HG03196 (cell line): ENCODE data around the gene SLC28A1.
"Not testable (repeated sequence)": the region's sequence is repeated elsewhere in the genome, so short reads cannot be mapped to it uniquely, and the experiment has no call there.

Experiments
- ATAC-seq: cut with Tn5 transposase; IDR thresholded peaks from one replicate; pipeline ENCODE4 v1.9.1; 2021; ENCODE audit not compliant: unreplicated experiment

SLC28A1 gene

DNA sequence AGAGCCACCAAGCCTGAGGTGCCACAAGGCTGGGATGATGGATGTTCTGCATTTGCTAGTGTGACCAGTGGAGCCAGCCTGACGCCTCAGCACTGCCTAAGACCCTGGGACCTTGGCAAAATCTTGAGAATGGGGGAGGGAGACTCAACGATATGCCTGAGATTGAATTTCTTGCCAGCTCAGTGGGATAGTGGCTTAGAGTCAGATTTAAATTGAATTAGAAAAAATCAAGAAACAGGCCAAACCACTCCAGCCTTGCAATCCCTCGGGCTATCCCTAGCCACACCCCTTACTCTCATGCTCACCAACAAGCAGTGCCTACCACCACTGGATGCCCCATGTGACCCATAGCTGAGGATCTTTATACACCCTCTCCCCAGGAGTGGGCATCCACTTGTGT lies 78.5 kb downstream of the SLC28A1 start:
- ATAC-seq = no peak

DNA sequence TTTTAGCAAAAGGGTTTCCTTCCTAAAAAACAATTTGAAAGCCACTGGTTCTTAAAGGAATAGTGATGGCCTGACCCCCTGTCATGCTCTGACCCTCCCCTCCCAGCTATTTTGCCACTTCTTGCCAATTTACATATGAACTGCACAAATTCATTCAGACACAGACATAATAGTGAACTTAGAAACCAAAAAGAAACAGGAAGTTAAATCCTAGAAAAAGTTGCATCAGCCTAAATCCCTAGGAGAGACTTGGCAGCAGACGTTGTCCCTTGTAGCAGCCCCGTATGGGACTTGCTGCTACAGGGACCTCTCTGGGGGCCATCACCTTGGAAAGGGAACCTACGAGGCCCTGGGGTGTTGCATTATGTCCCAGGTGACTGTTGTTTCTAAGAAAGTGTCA lies 82.9 kb downstream of the SLC28A1 start:
- ATAC-seq = no peak

DNA sequence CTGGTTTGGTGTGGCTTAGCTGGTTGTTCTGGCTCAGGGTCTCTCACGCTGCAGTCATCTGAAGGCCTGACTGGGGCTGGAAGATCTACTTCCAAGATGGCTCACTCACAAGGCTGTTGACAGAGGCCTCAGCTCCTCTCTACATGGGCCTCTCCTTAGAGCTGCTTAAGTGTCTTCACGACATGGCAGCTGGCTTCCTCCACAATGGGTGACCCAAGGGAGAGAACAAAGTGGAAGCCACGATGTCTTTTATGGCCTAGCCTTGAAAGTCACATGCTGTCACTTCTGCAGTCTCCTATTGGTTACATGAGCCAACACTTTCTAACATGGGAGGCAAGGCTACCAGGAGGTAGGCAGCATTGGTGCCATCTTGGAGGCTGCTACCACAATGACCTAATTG lies 83.8 kb downstream of the SLC28A1 start:
- ATAC-seq = no peak

DNA sequence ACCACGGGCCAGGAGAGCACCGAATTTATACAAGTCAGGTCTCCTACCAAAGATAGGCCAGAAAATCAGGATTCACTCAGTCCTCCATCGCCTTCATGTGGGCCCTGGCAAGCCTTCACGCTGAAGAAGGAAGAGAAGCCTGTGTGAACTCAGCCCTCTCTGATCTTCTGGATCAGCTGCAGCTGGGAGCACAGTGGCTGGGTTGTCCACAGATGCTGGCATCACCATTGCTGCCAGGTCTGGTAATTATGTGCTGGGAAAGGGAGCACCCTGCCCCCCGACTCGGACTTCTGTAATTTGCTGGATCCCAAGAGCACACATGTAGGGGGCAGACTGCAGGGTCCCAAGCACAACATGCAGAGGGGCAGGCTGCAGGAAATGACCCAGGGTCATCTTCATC lies 84.8 kb downstream of the SLC28A1 start:
- ATAC-seq = no peak

DNA sequence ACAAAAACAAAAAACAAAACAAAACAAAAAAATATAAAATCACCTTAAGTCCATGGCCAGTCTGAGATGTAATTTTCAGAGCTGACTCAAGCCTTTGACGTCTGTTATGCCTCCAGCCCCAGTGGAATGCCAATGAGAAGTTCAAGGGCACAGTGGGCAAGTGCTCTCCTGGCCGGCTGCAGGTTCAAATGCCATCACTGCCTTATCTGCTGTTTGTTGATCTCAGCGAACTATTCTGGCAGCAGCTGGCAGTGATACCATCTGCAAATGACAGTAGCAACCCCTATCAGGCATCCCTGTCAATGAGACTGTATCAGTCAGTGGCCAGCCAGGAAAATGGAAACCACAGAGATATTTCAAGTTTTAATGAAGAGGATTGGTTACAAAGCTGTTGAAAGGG lies 86.4 kb downstream of the SLC28A1 start:
- ATAC-seq = no peak

DNA sequence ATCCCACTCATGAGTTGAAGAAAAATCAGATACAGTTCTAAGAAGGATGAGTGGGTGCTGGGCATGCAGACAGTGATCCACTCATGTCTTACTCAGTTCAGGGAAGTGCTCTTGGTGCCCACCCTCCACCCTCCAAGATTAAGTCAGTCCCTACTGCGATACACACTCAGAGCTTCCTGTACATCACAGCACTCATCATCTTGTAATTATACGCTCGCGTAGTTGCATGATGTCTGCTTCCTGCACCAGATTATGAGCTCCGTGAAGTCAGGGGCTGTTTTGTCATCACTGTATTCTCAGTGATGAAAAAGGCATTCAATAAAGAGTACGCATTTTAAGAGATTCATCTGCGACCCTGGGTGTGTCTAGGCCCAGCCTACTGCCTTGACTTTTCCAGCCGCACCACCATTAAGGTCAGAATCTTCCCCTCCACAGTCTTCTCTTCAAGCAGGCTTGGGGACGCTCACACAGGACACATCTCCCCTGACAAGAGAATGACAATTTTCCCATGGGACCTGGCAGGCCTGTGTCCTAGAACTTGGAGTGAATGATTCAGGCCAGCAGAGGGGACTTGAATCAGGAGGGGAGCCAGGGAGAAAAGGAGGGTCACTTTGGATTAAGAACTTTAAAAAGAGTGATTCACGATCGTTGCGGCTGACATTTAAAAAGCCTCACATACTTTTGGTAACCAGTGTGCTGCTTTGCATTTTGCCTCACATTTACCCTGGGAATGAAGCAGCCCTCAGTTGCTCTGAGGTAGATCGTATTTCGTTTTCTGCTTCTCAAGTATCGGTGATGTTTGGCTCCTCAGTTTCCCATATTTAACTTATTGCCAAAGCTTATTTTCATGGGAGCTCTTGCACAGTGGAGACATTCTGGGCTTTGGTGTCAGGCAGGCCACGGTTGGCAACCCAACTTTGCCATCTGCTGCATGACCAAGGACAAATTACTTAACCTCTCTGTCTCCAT lies 89.3 kb downstream of the SLC28A1 start:
- no peak for ATAC-seq

DNA sequence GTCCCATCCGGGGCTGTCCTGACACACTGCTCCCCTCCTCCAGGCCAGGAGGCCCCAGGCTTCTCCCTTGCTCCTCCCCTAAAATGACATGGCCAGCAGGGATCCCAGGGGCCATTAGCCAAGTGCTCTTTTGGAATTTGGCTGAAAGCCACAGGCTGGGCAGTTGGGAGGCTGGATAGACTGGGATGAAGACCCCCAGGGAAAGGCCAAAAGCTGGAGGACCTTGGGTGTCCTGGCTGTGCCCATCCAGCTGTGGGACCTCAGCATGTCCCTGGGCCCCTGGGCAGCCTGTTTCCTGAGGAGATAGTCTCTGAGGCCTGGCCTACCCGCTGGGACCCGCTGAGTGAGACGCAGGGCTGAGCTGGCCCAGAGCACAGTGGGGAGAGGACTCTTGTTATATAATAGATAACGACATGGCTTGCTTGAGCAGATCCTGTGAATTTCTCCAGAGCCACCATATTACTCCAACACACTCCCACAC lies 91.4 kb downstream of the SLC28A1 start:
- ATAC-seq = no peak

DNA sequence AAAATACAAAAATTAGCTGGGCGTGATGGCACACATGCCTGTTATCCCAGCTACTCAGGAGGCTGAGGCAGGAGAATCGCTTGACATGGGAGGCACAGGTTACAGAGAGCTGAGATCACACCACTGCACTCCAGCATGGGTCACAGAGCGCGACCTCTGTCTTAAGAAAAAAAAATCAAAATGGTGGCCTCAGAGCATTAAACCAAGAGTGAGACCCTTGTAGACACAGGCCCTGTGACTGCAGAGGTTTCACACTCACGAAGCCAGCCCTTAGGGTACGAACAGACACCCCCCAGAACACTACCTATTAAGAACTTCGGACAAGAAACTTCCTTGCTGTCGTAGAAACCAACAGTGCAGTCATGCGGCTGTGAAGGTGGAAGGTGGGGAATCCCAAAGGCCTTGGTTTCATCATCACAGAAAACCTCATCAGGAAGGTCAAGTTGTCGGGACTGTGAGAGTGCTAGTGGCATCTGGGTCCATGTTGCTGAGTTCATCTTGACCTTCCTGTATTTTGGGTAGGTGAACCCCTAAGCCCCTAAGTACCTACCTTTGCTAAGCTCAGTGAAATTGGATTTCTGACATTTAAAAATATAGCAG lies 92.4 kb downstream of the SLC28A1 start:
- ATAC-seq = no peak

DNA sequence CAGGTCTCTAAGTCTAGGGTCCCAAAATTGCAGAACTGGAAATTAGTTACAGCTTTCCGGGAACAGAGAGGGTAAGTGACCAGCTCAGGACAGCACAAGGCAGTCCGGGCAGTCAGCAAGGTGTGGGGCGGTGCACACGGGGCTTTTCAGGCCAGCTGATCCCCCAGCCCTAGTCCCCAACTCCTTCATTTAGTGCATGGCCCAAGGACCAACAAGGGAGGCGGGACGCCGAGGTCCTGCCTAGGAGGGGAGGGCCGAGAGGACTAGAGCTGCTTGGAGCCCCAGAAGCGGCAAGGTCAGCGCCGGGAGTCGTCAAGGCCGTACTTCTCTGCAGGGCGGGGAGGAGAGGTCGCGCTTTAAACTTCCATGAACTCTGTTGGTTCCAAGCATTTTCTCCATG lies 95.2 kb downstream of the SLC28A1 start:
- no peak for ATAC-seq

DNA sequence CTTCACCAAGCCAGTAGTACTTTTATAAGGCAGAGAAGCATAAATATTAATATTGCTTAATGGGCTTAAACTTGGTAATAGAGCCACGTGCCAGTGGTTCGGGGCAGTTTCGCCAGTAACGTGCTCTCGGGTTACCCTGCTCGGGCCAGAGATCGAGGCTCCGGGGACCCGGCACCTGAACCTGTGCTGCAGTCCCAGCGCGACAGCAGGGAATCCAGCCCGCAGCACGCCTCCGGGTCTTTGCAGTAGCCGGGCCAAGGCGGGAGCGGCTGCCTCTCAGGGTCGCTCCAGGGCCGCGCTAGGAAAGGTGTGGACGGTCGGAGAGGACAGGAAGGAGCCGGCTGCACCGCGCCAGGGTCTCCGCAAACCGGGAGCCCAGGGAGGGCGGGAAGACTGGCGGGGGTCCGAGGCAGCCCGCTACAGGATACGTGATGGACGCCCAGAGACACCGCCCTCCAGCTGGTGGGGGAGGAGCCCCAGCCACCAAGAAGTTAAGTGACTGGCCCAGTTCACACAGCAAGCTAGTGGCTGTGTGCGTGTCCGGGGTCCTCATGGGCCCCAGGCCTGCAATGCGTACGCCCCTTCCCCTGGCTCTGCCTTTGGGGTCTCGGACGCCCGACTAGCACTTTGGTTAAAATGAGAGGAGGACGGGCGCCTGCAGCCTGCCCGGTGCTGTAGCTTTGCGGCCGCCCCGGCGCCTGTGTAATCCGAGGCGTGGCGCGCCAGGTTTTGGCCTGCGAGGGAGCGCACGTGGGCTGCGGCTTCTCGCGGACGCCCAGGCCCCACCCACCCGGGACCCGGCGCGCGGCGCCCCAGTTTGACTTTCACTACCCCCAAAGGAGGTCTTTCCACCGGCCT lies 96.0 kb downstream of the SLC28A1 start:
- ATAC-seq = peak; percentile 43

DNA sequence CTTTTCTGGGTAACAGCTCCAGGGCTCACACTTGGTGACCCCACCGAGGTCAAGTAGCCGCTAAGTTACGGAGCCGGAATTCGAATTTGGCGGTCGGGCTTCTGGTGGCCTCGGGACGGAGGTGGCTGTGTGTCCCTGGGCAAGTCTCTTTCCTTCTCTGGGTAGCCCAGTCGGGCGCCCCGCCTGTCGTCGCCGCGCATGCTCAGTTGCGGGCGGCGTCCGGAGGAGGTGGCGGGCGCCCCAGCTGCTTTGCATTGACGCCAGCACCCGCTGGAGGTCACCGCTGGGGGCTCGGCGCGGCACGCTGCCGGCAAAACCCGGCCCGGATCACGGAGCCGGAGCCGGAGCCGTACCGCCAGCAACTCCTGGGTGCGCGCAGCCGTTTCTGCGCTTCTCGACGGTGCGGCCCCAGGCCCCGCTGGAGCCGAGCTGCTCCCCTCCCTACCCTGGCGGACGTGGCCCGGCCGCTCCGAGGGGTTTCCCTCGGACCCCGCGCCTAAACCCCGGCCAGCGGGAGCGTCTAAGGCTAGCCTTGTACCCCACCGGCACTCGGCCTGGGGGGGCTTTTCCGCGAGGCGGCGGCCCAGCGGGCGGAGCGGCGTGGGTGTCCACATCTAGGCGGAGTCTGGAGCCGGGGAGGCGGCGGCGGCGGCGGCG lies 96.7 kb downstream of the SLC28A1 start:
- ATAC-seq = peak; percentile 60

DNA sequence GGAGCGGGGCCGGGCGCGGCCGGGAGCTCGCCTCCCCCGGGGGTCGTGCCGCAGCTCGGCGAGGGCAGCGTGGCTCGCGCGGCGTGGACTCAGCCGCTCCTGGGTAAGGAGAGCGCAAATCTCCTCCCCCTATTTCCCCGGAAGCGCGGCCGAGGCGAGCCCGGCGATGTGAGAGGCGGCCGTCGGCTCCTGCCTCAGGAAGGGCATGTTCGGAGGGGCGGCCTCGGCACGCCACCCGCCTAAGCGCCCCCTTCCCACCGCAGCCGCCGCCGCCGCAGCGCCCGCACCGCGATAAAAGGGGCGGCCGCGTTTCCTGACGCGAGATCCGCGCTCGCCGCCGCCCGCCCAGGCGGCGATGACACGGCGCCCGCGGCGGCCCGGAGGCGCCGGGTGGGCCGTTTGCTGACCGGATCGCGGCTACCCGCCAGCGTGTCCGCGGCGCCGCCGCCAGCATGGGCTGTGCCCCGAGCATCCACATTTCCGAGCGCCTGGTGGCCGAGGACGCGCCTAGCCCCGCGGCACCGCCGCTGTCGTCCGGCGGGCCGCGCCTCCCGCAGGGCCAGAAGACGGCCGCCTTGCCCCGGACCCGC lies 97.3 kb downstream of the SLC28A1 start, which contains the start of gene PDE8A:
TSS of gene PDE8A (plus strand) at position 146 of the 590 bp plus-strand sequence. CDS start at position 453, 307 bp downstream.
- ATAC-seq = peak; percentile 18

DNA sequence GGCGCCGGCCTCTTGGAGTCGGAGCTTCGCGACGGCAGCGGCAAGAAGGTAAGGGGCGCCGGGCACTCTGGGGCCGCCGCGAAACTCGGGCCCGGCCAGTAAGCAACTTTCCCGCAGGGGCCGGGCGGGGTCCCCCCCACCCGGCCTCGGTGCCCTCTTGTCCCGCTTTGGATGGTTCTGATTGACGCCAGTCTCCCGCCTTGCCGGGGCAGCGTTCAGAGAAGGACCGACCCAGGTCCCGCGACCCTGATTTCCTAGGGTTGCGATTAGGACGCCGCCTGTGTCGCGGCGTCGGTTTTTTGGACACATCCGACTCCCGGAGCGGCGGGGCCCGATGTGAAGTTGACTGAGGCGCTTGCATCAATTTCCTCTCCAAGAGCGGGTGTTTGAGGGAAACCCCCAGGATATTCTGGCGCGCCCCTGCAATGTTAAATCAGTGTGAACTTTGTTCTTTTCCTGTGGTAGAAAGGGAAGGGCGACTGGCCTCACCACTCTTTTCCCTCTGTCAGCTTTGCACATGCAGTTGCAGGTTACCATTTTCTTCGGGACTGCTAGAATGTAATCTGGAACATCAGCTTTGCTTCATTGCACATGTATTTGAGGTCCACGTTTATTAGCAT lies 97.9 kb downstream of the SLC28A1 start:
- ATAC-seq = no peak

DNA sequence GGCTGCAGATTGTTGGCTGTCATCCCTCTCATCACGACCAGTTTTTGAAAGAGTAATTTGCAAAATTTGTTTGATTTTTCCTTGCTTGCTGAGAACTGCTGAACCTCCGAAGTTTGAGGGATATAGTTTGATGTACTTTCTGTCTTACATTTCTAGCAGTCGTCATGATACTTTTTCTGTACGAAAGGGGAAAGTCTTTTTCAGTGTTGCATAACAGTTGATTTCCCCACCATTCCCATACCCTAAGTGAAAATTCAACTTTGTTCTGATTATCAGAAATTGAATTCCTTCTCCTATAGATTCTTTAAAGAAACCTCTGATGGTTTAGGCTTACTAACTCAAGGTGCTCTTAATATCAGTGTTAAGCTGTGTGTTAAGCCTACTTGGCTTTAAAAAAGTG lies 98.8 kb downstream of the SLC28A1 start:
- ATAC-seq = no peak

DNA sequence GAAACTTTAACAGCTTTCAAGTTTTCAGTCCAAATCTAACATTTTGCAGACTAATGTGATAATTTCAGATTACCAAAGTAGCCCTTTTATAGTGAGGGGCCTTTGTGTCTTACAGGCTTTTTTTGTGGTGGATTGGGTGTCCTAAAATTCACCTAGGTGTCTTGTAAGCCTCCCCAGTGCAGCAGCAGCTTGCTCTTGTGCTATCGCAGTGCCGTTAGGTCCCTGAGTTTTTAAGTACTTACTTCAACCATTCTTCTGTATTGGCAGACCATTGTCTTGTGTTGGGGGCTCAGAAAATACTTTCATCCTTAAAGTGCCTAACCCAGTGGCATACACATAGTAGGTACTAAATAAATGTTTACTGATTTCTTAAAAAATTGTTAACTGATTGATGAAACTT lies 99.2 kb downstream of the SLC28A1 start:
- ATAC-seq = no peak

DNA sequence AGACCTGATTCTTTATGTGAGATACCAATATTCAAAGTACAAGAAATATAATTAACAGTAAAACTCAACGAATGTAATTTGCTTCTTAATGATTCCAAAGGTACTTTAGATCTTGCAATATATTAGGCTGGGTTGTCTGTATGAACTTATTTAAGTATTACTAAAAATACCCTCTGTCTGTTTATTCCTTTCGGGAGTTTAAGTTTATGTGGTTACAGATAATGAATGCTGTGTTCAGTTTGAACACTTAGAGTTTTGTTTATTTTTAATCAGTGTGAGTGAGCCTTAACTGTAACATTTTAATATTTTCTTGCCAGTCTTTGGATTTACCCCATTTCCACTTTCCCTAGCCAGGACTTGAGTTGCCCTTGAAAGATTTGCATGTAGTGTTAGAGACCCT lies 100.7 kb downstream of the SLC28A1 start:
- no peak for ATAC-seq

DNA sequence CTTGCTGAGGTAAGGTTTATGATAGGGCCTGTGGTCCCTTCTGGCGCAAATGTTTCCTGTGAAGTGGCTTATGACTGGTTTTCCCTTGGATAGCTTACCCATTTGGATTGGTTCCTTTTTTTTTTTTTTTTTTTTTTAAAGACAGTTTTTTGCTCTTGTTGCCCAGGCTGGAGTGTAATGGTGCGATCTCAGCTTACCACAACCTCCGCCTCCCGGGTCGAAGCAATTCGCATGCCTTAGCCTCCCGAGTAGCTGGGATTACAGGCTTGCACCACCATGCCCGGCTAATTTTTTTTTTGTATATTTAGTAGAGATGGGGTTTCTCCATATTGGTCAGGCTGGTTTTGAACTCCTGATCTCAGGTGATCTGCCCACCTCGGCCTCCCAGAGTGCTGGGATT lies 102.9 kb downstream of the SLC28A1 start:
- not testable (repeated sequence) for ATAC-seq

DNA sequence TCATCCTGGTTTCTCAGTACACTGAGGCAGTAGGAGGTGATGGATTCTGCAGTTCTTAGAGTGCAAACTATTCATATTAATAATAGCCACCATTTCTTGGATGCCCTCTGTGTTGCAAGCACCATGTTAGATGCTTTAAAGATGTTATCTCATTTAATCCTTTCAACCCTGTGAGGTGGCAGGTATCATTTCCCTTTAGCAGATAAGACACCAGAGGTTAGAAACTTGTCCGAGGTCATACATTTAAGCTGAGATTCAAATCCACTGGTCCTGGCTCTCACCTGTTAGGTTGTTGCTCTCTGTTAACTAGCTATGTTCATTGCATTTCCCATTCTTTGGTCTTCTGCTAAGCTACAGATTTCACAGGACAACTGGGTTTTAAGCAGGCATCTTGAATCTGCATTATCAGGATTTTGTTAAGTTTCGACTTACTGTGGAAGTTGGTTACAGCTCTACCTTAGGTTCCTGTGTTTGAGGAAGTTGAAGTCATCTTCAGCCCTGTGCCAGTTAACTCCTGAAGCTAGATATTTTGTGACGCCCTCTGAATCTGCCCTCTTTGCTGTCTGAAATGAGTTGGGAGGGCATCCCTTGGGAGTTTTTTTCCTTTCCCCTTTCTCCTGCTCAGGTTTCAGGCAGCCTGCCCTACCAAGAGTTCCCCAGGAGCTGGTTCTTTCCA lies 103.6 kb downstream of the SLC28A1 start:
- ATAC-seq = no peak

DNA sequence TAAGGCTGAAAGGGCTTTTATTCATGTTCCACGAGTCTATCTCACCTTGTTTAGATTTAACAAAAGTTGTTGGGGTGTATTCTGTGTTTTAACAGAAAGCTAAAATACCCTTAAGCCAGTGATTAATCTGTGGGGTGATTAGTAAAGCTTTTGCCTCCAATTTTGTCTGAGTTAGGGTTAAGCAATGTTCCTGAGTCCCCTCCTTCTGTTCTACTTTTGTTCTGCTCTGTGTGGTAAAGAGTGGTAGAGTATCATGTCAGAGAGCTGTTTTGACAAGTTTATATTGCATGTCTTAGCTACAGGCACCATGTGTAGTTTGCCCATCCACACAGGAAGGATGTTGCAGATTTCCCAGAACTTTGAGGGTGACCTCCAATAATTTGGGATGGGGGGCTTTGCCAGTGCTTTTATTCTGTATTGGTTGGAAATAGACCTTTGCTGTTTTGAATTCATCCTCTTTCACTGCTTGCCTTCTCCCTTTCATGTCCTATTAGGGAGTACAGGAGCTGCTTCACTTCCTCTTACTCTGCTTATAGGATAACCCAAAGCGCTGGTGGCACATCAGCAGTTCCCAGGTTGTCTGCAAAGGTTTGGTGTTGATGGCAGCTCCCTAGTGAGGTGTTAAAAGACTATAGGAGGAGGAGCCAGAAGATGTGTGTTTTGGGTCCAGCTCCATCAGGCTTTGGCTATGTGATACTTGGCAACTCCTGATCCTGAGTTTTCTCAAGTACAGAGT lies 104.6 kb downstream of the SLC28A1 start:
- no peak for ATAC-seq
